Kidney capillary endothelial cell (primary cell): Measurements from ENCODE around the gene ZNF827.

ENCODE experiments used
- DNase-seq: peaks from one replicate; pipeline ENCODE4 v3.0.0-alpha.2; 2018; ENCODE audit warnings: low spot score

The ZNF827 gene

DNA sequence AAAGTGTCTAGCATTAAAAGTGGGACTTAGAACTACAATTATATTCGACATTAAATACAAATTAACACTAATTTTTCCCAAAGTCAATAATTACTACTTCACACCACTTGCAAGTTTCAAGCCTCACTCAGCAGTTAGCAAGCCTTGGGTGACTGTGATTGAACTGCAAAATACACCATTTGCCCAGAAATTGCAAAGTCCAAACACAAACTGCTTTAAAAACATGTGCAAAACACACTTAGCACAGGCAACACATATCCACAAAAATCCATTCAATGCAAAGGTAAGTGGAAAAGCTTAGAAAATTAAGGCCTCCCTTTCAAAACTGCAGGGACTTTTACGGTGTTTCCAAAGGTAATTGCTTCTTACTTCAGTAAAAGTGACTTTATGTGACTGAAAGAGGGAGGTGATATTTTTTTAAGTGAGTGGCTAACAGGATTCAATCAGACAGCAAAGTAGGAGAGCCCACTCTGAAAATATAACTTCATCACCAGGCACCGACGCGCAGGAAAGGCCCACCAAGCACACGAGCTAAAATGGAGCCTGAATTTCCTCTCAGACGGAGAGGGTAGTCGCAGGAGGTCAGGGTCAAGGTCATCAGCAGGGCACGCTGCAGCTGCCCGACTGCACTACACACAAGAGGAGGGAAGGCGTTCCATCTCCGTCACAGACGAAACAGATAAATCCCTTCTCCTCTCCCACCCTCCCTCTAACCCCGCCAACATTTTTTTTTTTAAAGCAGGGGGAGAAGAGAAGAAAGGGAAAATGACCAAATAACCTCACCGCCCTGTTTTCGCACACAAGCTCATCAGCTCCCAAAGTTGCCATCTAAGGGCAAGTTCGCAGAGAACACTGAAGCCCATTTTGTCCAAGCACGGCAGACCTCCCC is 3.1 kb downstream of the ZNF827 start:
- DNase-seq, result no peak

DNA sequence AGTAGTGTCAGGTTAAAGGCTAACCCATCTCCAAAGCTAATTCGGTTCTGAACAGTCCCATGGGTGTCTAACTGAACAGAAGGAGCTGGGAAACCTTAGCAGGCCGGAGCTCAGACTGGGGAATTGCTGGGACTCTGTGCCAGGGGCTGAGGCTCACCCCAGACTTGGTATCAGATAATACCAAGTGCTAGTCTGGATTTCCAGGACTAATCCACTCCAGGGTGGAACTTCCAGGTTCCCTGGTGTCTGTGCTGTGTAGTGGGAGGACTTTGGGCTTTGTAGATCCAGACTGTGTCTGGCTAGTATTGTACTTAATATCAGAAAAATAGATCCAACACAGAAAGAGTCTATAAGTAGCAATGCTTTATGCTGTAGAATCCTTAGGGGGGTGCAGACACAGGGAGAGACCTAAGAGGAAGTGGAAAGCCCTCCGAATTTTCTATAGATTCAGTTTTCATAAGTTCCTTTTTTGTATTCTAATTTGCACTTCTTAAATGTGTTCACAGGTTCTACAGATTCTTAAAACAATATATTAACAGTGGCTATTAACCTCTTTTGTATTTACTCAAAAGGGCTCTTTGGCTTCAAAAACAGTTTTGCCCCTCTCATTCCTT is 4.1 kb downstream of the ZNF827 start:
- DNase-seq, result no peak

DNA sequence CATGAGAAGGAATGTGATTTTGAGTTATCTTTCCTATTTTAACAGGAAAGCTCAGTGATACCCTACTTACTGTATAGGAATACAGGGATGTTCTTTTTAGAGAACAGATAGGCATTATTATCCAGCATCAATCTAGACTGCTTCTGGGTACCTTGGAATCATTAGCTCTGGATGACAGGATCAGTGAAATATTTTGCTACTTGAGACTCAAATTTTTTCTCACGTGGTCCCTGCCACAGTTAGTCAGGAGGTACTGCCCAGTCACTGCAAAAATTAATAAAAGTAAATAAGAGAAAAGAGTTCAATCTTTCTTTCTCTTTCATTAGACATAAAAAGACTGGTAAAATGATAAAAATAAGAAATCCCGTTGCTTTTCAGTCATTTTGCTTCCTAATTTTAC is 5.5 kb downstream of the ZNF827 start:
- no peak for DNase-seq

DNA sequence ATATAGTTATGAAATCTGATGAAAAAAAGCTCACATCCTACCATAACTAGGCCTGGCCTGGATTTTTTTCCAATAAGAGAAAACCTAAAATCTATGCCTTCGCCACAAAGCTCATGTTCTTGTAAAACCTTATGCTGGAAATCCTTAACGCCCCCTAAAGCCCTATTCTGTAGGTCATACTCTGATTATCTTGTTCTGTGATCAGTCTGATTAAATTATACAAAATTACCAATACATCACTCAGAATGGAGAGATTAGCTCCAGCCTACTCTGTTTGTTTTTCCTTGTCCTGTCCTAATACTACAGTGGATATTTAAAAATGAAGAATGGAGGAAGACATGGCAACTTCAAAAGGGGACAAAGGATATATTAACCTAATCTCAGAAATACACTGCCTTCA is 7.2 kb downstream of the ZNF827 start:
- no peak for DNase-seq

DNA sequence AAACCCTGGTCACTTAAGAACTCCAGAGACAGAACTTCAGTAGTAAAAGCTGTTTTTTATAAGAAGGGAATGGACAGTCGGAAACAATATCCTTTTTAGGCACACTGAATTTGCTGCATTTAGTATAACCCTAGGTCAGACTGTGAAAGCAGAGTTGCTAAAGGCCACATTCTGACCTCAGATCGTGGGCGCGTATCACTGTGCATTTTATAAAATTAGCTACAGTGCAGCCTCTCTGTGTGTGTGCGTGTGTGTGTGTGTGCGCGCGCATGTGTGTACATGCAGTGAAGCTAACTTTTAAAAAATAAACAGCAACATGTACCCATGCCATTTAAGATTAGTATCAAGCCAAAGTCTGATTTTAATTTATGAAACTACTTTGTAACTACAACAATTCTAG is 8.0 kb downstream of the ZNF827 start:
- DNase-seq, result no peak

DNA sequence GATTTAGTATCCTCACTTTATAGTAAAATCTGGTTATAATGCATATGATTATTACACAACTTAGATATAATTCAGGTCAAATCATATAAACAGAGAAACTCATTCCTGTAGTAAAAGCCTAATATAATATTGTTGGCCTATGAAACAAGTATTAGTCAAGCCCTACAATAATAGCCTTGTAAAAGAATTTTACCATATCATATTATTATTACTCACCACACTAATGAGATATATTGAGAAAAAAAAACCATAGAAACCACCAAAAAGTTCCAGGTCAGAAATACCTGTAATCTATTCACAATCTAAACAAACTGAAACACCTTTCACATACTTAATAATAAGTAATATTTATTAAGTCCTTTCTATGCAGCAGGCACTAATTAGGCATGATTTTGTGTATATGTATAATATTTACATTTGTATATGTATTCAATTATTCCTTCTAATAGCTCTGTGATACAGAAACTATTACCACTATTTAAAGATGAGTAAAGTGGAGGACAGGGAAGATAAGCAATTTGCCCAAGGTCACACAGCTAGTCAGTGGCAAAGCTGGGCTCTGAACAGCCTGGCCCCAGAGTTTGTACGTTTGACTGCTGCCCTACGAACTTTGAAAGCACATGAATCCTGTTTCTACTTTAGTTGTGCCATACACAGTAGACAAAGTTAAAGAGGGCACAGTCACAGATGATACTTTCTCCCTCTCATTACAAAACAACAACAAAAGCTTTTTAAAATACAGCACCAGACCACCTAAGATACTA is 9.0 kb downstream of the ZNF827 start:
- DNase-seq, result no peak

DNA sequence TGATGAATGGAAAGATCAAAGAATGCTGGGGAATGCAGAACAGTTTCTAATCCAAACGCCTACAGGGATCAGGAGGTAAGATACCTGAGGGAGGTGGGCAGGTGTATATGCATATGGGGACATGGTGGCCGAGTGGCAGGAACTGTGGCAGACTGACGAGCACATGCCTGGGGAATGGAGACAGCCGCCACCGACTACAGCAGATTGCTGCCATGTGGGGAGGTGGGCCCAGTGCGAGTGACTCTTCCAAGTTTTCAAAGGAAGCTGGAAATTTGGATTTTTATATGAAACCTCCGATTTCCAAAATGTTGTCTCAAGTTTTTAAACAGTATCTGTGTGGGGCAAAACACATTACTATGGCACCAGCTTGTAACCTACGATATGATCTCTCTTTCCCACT is 9.9 kb downstream of the ZNF827 start:
- DNase-seq, result no peak

DNA sequence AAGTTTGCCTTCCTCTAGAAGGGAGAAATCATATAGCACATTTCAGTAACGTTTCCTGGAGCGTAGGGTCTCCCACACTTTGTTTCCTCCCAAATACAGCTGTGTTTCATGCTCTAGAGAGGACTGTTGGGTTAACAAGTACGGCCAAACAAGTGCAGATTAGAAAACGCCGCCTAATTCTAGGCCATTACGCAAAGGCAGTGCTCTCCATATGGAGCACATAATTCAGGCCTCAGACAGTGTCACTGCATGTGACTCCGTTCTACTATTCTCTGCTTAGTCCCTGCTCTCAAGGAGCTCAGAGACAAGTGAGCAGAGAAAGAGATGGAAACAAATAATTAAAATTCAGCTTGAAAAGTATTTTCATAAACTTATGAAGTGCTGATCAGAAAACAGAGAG is 11.6 kb downstream of the ZNF827 start:
- no peak for DNase-seq

DNA sequence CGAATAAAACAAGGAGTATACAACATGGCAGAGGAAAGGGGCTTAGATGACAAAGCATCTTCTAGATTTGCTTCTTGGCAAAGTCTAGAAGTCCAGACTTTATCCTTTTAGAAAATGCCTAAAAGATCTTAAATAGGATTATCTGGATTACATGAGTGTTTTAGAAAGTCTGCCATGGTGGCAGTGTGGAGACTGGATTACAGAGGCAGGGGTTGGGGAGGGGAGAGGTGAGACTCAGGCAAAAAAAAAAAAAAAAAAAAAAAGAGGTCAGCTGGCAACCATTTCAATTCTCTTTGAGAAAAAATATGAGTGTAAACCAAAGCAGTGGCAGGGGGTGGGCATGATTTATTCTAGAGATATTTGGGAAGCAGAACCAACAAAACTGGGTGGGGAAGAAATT is 17.4 kb downstream of the ZNF827 start:
- DNase-seq, result no peak

DNA sequence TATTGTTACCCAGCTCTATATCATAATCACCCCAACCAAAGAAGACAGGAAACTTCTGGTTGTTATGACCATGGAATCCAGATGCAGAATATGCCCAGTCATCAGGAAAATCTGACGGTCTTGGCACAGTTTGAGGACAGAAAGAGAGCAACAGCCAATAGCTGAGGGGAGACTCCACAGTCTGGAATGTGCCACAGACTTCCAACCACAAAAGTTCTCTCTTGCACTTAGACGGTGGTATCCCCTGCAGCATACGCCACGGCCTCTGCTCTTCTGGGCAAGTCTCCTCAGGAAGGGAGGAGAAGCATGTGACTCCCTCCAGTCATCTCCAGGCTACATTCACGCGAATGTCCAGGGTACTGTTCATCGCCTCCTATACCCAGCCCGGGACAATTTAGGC is 18.4 kb downstream of the ZNF827 start:
- no peak for DNase-seq

DNA sequence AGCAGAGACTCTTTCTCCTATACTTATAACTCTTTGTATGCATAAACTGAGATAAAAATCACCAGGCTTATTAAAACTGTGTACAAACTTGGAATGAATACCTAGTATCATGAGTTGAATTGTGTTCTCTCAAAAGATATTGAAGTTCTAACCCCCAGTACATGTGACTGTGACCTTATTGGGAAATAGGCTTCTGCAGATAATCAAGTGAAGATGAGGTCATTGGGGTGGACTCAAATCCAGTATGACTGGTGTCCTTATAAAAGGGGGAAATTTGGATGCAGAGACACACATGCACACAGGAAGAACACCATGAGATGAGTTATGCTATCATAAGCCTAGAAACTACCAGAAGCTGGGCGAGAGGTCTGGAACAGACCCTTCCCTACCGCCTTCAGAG is 26.2 kb downstream of the ZNF827 start:
- no peak for DNase-seq

DNA sequence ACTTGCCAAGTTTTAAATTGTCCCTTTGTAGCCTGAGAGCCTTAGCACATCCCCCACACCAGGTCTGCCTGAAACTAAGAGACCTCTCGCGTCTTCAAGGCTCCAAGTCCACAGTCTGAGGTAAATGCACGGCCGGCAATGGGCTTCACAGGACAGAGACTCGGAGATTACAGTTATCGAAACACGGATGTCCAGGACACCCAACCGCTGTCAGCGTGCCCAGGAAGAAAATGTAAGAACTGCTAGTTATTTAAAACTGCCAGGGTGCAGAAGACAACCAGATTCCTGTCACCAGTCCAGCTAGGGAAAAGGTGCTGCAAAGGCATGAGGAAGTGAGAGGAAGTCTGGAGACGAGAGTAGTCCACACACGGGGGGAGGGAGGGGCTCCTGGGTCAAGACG is 28.9 kb downstream of the ZNF827 start:
- no peak for DNase-seq

DNA sequence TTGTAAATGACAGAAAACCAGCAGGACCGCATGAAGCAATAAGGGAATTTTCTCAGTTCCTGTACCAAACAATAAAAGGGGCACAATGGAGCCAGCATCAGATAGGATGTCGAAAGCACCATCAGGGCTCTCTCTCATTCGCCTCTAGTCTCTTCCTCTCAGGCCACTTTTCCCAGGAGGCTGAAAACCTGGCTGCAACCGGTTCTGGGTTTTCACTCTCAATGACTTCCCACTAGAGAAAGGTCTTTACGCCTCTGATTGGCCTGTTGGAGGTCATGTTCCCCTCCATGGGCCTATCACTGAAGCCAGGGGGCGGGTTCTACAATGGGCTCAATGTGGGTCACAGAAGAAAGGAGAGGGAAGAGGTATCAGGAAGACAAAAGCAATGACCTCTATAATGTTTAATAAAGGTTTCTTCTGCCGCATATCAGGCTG is 29.3 kb downstream of the ZNF827 start:
- peak; percentile 19 for DNase-seq

DNA sequence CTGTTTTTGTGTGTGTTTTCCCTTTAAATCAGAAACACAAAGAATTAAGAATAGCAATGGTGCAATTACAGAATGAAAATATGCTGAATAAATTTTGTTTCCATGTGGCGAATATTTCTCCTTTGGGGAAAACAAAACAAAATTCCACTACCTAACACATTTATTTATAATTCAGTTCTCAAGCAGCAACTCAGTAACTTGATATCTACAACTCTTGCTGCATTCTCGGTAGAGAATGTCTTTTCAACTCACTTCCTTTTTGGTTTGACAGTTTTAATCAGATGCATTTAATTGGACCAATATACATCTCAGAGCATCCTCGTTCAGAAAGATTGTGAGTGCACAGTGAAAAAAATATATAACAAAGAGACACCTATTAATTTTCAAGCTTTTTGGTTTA is 30.8 kb downstream of the ZNF827 start:
- no peak for DNase-seq

DNA sequence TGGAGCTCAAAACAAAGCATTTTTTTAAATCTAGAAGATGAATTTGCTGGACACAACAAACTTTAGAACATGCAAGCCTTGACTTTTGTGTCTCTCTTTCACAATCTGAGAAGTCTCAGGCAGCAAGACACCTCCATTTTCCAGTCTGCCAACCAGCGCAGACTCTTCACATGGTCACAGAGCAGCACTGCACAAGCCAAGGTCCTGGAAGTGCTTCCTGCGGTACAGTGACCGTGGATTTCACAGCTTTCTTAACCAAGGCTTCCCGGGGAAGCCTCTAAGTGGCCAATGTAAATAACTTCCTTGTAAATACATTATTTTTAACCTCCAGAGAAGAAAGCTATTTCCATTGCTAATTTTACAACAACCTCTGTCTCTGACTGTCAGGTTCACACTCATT is 31.2 kb downstream of the ZNF827 start:
- no peak for DNase-seq

DNA sequence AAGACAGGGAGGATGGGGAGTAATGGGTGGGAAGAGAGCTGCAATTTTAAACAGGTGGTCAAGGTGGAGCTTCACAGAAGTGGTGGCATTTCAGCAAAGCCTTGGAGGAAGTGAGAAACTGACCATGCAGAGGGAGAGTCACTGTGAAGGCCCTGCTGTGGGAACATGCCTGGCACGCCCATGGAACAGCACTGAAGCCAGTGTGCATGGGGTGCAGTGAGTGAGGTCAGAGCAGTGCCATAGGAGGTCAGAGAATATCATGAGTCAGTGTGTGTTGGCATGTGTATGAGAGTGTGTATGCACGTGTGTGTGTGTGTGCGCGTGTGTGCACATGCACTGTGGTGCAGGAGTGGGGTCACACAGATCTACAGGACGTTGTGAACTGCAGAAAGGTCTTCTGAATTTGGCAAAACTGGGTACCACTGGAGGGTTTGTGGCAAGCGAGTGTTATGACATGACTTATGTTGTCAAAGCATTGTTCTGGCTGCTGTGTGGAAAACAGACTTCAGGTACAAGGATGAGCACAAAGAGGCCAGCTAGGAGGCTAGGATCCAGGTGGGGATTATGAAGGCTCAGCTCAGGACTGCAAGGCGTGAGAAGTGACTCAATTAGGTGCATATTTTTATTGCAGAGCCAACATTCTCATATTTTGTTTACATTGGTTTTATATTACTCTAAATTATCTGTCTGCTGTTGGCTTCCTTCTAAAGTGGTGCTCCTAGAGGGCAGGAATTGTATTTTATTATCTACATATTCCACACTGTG is 34.0 kb downstream of the ZNF827 start:
- DNase-seq, result no peak

DNA sequence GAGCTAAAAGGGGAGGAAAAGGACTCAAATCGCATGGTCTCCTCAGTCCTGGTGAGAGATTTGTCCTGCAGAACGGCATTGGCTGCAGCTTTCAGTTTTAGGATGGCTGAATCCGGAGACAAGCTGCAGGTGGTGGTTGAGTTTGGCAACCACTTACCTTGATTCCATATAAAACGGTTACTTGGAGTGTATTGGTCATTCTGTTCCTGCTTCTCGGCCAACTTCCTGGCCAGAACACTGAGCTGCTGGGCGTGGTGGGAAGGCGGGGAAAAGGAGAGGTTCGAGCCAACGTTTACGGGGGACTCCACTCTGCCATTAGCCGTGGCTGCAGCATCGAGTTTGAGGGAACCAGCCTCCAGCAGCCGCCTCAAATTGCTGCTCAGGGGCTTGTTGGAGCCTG is 36.1 kb downstream of the ZNF827 start:
- DNase-seq, result no peak

DNA sequence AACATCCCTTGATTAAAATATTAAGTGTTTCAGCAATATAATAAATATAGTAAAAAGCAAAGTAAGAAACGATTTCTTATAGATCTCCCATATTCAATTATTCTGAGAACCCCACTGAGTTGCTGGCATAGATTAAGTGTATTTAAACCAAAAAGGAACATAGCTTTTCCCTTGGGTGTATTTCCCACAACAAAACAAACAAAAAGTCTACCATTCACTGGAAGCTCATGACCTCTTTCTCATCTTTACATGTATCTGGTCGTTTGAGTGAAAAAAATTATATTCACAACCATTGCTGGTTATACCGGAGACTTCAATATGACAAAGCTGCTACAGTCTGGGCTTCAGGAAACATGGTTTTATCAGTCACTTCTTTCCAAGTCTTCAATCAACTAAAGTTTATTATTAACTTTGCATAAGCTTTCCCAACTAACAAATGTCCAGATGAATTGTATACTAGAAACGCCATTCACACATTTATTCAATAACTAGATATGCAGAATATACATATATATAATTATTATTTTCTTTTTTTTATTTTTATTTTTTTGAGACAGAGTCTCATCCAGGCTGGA is 38.6 kb downstream of the ZNF827 start:
- no peak for DNase-seq

DNA sequence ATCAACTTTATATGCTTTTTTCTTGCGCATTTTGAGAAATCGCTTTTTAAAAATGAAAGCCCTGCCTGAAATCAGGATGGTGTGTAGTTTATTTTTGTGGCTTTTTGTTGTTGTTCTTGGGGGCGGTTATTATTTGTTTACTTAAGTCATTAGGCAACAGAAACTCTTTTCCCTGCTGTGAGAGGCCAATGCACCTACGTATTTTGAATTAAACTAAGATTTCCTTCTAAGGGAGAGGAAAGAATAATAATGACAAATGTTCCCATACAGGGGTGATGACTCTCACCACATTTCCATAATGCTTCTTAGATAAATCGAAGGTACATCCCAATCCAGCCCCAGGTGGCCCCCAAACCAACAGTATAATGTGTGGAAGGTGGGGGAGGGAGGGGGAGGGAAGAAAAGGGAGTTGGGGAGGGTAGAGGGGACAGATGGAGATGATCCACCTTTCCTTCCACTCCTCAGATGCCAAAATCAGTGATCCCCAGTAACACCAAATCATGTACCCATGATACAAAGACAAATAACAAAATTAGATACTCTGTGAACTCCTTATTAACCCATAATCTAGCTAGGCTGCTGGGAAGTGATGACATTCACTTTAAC is 39.6 kb downstream of the ZNF827 start:
- DNase-seq, result no peak

DNA sequence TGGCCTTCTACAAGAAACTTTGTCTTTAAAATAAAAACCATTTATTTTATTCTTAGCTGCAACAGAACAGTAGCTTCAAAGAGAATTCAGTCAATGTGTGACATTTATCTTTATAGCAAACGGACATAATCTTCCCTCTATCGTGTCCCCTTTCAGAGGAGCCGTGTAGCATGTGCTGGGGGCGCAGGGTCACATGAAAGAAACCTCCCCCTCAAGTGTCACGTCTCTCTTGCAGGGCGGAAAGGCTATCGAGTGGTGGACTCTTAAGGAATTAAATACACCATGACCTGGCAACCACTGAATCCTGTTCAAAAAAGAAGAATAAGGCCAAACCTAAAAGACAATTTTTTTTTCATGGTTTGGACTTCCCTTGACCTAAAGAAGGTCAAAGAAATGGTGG is 40.2 kb downstream of the ZNF827 start:
- DNase-seq, result no peak

DNA sequence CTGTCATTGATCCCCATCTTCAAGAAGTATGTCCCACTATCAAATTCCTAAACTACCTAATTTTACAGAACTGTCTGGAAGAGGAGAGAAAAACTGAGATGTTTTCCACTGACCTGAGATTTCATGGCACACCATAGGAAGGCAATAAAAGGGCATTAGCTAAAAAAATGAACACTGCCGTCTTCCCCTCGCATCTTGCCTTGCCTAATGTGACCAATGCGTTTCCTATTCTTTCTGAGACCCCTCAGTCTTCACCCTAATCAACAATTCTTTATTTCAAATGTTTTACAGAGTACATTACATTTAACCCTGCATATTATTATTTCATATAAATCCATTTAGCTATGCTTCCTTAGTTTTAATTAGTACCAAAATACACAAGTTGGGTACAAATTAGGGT is 43.6 kb downstream of the ZNF827 start:
- DNase-seq, result no peak

DNA sequence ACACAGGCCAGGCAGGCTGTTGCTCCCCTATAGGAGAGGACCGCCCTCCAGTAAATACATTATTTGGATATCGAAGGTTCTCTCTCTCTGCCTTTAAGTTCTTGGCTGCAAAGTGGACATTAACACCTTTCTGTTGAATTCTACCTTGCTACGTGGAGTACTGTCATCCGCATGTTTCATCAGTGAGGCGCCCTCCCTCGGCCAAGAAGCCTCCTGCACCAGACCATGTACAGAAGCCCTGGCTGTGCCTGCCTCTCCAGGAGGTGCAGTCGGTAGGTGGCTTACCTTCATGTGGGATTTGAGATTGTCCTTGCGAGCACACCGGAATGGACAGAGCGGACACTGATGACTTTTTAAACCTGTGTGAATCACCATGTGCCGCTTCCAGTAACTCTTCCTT is 46.7 kb downstream of the ZNF827 start:
- no peak for DNase-seq
